Activated CD4-positive, alpha-beta memory T cell treated with anti-CD3 and anti-CD28 coated beads, Interleukin-2, amount 10 ng/mL, durations not matched to agents 7 days and 5 days (primary cell): ENCODE results near the gene MYO9B. TPM values are rescaled to one million over a fixed set of nuclear protein-coding genes. Genes with fewer than 3 reads are reported as not detected.

ENCODE experiments used
- CTCF ChIA-PET: fragments of 350-600 bp; sonication (Branson Sonifier 250); formaldehyde crosslinking; loops from one replicate; lab custom pipeline; 2021; ENCODE audit warnings: antibody characterized with exemption, inconsistent platforms; lab: Charles Lee
- POLR2A ChIA-PET: fragments of 350-600 bp; sonication (Branson Sonifier 250); formaldehyde crosslinking; loops from one replicate; lab custom pipeline; 2021; ENCODE audit warnings: antibody characterized with exemption; lab: Charles Lee
- DNase-seq: peaks from one replicate; pipeline ENCODE4 v3.0.0-alpha.2; 2020
- H3K27ac Mint-ChIP-seq: one replicate; pipeline ENCODE4 v1.8.0; 2021; ENCODE audit warnings: mild to moderate bottlenecking, mixed read lengths
- H3K27me3 Mint-ChIP-seq: one replicate; pipeline ENCODE4 v1.8.0; 2021; ENCODE audit warnings: mixed read lengths
- H3K36me3 Mint-ChIP-seq: one replicate; pipeline ENCODE4 v1.8.0; 2021; ENCODE audit warnings: low read depth, mixed read lengths
- H3K4me1 Mint-ChIP-seq: one replicate; pipeline ENCODE4 v1.8.0; 2021; ENCODE audit warnings: mixed read lengths
- H3K4me3 Mint-ChIP-seq: one replicate; pipeline ENCODE4 v1.8.0; 2021; ENCODE audit warnings: mild to moderate bottlenecking, mixed read lengths
- H3K9me3 Mint-ChIP-seq: one replicate; pipeline ENCODE4 v1.8.0; 2021; ENCODE audit warnings: mixed read lengths
- total RNA-seq, 2 experiments: library from RNA; stranded (reverse); gene quantifications; one replicate each; pipeline ENCODE4 v1.2.3, GENCODE V29; 2021

The MYO9B gene
- total RNA-seq, 2 experiments from 2014 or later, result 190 to 203 TPM

DNA sequence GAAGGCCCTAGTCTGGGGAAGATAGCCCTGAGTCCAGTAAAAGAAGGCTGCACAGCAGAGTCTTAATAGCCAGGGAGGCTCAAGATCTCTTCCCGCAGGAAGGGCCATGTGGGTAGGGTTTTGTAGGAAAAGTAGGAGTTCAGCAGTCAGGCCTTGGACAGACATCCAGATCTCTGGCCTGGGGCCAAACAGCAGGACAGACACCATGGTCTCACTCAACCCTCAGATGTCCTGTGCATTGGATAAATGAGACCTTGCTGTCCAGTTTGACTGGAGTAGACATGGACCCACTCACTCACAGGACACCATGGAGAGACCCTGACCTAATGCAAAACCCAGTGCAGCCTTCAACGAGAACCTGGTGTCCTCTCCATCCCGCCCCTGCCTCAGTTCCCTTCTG lies 154.3 kb downstream of the MYO9B start:
- Mint-ChIP-seq H3K36me3 (peaks cover 9% of the 10 kb centered on the region), H3K4me1 (peaks cover 19% of the 10 kb centered on the region), H3K27me3 (no peaks in the 10 kb centered on the region), H3K4me3 (no peak overlapping the region), H3K9me3 (no peaks in the 10 kb centered on the region), H3K27ac (no peak overlapping the region)
- no peak for DNase-seq
- ChIA-PET CTCF (interaction anchor here (0.5 kb wide), 1 partner anchor 168 kb away, joined by 4 read pairs; no protein-coding TSS in a partner anchor), POLR2A (no interaction called here)

DNA sequence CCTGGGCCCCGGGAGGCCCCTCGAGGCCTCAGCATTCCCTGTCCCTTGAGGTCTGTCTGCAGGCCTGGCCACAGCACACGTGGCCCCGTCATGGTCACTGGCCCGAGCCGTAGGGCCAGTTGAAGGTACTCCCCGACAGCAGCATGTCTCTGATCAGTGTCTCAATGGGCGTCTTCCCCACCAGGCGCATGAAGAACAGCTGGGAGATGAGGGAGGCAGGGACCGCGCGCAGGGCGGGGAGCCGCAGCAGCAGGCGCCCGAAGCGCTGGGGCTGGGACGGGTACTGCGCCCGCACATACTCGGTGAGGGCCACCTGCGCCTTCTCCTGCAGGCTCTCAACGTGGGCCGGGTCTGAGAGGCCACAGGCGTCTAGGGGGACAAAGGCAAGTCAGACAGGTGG lies 156.7 kb downstream of the MYO9B start:
- Mint-ChIP-seq H3K9me3 (no peaks in the 10 kb centered on the region), H3K27ac (no peak overlapping the region)
- CTCF ChIA-PET, result no interaction called here

DNA sequence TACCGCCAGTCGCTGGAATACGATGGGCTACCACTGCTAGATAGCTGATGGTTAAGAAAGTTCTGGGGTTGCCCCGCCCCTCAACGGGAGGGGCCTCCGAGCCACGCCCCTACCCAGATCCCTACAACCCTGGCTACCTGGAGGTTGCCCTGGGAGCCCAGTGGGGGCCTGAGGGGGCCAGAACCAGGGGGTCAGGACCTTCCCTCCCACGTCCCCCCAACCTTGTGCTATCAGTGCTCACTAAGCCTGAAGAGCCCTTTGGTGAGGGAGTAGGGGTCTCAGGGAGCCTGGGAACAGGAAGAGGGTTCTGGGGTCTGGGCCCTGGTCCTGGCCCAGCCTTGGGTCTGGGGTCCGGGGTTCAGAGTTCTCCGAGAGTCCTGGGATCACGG lies 159.3 kb downstream of the MYO9B start:
- H3K27me3 Mint-ChIP-seq, result no peaks in the 10 kb centered on the region
- peak overlapping the region; percentile 76 for H3K4me3 Mint-ChIP-seq
- DNase-seq, result peak; percentile 79
- ChIA-PET POLR2A (interaction anchor here (0.6 to 3.4 kb wide), 9 partner anchors 9 to 233 kb away, joined by 3 to 28 read pairs (median 4); partner anchors contain the start of genes HAUS8, MRPL34, MYO9B and OCEL1), CTCF (interaction anchor here (0.6 to 2.3 kb wide), 16 partner anchors 8 to 151 kb away, joined by 3 to 15 read pairs (median 4); partner anchors contain the start of genes ANKLE1, BABAM1, OCEL1 and USE1)
- peak overlapping the region; percentile 76 for H3K27ac Mint-ChIP-seq
- no peaks in the 10 kb centered on the region for H3K9me3 Mint-ChIP-seq
- peaks cover 9% of the 10 kb centered on the region for H3K36me3 Mint-ChIP-seq
- peaks cover 17% of the 10 kb centered on the region for H3K4me1 Mint-ChIP-seq

More for the DNA sequence above, 156.7 kb downstream of the MYO9B start:
- H3K4me1 Mint-ChIP-seq, result peaks cover 15% of the 10 kb centered on the region
- H3K36me3 Mint-ChIP-seq, result peaks cover 9% of the 10 kb centered on the region
- no peak for DNase-seq
- H3K27me3 Mint-ChIP-seq, result no peaks in the 10 kb centered on the region
- POLR2A ChIA-PET, result interaction anchor here (0.8 kb wide), 1 partner anchor 10 kb away, joined by 3 read pairs; no protein-coding TSS in a partner anchor
- H3K4me3 Mint-ChIP-seq, result no peak overlapping the region

DNA sequence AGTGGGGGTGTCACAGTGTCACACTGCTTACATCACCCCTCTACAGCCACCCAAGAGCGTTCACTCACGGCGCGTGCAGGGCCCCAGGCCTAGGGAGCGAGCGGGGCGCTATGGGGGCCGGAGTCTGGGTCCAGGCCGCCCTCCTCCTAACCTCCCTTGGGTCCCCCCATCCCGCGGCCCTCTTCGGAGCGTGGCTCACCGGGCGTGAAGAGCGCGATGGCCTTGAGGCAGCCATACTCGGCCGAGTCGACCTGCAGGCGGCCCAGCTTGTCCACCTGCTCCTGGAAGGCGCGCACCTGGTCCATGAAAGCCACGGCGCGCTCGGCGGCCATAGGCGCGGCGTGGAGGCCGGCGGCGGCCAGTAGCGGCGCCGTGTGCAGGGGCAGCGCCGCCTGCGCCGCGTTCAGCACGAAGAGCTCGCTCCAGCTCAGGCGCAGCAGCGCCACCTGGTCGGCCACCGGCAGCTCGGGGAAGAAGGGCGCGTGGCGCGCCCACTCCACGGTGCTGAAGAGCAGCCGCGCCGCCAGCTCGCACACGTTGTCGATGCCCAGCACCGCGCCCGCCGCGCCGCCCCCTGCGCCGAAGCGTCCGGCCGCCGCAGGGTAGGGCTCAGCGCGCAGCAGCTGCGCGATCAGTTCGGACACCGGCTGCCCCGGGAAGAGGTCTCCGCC lies 159.9 kb downstream of the MYO9B start:
- POLR2A ChIA-PET, result interaction anchor here (0.6 to 3.4 kb wide), 10 partner anchors 9 to 233 kb away, joined by 3 to 28 read pairs (median 4); partner anchors contain the start of genes ANKLE1, HAUS8, MYO9B and OCEL1
- peaks cover 9% of the 10 kb centered on the region for H3K36me3 Mint-ChIP-seq

DNA sequence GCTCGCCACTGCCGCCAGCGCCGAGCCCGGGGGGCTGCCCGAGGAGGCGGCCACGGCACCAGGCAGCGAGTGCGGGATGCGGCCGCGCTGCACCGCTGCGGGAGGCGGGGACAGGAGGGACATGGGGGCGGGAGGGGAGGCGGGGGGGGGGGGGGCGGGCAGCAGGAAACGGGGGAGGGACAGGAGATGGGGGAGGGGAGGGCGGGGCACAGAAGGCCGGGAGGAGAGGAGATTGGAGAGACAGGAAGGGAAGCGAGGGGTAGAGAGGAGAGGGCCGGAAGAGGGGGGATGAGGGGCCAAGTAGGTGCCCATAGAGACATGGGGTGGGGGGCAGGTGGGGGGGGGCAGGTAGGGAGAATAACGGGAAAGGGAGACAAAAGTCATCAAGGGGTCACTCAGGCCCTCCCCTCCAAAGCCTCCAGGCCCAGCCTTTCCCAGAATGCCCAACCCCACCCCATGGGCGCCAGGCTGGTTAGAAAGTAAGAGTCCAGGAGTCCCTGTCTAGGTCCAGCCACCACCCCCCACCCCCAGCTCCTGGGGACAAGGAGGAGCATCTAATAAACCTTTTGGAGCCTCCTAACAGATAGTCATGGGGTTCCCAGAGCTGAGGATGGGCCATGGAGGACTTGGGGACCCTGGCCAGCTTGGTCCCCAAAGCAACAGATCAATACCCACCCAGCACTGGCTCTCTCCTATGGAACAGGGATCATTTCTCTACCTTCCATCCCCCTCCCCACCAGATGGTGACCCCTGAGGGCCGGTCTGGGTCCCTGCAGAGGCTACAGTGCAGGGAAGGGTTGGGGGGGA lies 160.6 kb downstream of the MYO9B start:
- Mint-ChIP-seq H3K4me3 (peak overlapping the region; percentile 76), H3K27ac (peak overlapping the region; percentile 68), H3K4me1 (peaks cover 17% of the 10 kb centered on the region), H3K36me3 (peaks cover 6% of the 10 kb centered on the region), H3K9me3 (no peaks in the 10 kb centered on the region), H3K27me3 (no peaks in the 10 kb centered on the region)
- CTCF ChIA-PET, result interaction anchor here (0.7 to 2.3 kb wide), 17 partner anchors 10 to 163 kb away, joined by 3 to 15 read pairs (median 4); partner anchors contain the start of genes ANKLE1, BABAM1, HAUS8 and OCEL1
- POLR2A ChIA-PET, result interaction anchor here (0.8 to 3.4 kb wide), 9 partner anchors 9 to 161 kb away, joined by 3 to 28 read pairs (median 4); partner anchors contain the start of genes ANKLE1, HAUS8, MYO9B and OCEL1
- no peak for DNase-seq

More for the DNA sequence above, 159.9 kb downstream of the MYO9B start:
- H3K27me3 Mint-ChIP-seq, result no peaks in the 10 kb centered on the region
- peak; percentile 79 for DNase-seq
- H3K9me3 Mint-ChIP-seq, result no peaks in the 10 kb centered on the region
- peak overlapping the region; percentile 76 for H3K27ac Mint-ChIP-seq
- CTCF ChIA-PET, result interaction anchor here (0.6 to 2.3 kb wide), 17 partner anchors 9 to 162 kb away, joined by 3 to 15 read pairs (median 4); partner anchors contain the start of genes ANKLE1, BABAM1, HAUS8 and OCEL1
- peak overlapping the region; percentile 76 for H3K4me3 Mint-ChIP-seq
- H3K4me1 Mint-ChIP-seq, result peaks cover 17% of the 10 kb centered on the region

DNA sequence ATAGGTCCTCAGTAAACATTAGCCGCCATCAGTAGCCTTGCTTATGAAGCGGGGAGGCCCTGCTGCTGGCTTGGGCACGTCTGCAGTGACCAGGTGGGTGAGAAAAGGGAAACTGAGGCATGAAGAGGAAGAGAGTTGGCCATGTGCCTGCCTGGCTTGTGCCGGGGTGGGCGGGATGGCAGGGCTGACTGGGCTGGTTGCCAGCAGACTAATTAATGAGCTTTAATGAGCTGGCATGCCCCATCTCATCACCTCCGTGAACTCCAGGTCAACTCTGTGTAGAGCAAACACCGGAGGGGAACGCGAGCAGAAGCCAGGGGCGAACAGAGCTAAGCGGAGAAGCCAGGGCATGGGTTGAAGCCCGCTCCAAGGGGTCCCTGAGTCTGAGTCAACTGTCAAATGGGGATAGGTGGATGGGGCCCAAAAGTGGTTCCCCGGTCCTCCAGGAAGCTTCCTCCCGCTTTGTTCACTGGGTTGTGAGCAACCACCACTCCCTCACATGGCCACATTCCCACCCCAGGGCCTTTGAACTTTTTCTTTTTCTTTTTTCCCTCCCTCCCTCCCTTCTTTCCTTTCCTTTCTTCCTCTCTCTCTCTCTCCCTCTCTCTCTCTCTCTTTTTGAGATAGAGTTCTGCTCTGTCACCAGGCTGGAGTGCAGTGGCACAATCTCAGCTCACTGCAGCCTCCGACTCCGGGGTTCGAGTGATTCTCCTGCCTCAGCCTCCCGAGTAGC lies 161.4 kb downstream of the MYO9B start:
- peak overlapping the region; percentile 24 for H3K4me3 Mint-ChIP-seq
- peaks cover 2% of the 10 kb centered on the region for H3K36me3 Mint-ChIP-seq
- H3K9me3 Mint-ChIP-seq, result no peaks in the 10 kb centered on the region
- H3K27me3 Mint-ChIP-seq, result no peaks in the 10 kb centered on the region
- H3K4me1 Mint-ChIP-seq, result peaks cover 17% of the 10 kb centered on the region
- DNase-seq, result no peak
- H3K27ac Mint-ChIP-seq, result no peak overlapping the region
- POLR2A ChIA-PET, result interaction anchor here (3.4 kb wide), 1 partner anchor 11 kb away, joined by 28 read pairs; the partner anchor contains the start of gene OCEL1
- CTCF ChIA-PET, result interaction anchor here (0.6 to 2.3 kb wide), 3 partner anchors 11 to 103 kb away, joined by 4 to 13 read pairs (median 7); partner anchors contain the start of genes OCEL1 and USE1

DNA sequence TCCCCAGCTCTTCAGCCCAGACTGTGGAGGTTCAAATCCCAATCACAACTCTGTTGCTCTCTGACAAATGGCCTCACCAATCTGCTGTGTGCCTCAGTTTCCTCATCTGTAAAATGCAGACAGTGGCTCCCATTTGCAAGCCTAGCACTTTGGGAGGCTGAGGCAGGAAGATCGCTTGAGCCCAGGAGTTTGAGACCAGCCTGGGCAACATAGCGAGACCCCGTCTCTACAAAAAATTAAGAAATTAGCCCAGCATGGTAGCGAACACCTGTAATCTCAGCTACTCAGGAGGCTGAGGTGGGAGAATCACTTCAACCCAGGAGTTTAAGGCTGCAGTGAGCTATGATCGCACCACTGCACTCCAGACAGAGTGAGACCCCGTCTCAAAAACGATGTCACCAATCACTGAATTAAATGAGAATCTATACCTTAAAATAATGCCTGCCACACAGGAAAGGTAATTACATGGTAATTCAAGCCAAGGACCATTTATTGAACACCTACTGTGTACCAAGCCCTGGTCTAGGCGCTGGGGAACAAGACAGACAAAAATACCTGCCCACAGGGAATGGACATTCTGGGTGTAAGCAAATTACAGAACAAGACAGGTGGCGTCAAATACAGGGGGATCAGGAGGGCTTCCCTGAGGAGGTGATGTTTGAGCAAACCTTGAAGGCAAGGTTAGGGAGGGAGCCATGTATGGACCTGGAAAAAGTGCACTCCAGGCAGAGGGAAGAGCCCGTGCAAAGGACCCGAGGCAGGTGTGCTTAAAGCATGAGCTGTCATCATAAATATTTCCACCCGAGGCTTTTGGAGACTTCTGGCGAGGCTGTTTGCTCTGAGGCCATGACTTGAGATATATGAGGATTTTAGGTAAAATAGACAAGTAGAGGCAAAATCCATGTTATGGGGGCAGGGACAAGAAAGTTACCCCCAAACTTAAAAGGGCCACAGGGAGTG lies 162.4 kb downstream of the MYO9B start:
- CTCF ChIA-PET, result interaction anchor here (1.0 to 1.6 kb wide), 2 partner anchors 23 to 29 kb away, joined by 4 to 6 read pairs; partner anchors contain the start of genes BABAM1 and USE1
- H3K4me3 Mint-ChIP-seq, result no peak overlapping the region
- H3K9me3 Mint-ChIP-seq, result no peaks in the 10 kb centered on the region
- peak overlapping the region; percentile 18 for H3K27ac Mint-ChIP-seq
- no peaks in the 10 kb centered on the region for H3K36me3 Mint-ChIP-seq
- no peak for DNase-seq
- H3K27me3 Mint-ChIP-seq, result no peaks in the 10 kb centered on the region
- POLR2A ChIA-PET, result no interaction called here
- peaks cover 17% of the 10 kb centered on the region for H3K4me1 Mint-ChIP-seq

DNA sequence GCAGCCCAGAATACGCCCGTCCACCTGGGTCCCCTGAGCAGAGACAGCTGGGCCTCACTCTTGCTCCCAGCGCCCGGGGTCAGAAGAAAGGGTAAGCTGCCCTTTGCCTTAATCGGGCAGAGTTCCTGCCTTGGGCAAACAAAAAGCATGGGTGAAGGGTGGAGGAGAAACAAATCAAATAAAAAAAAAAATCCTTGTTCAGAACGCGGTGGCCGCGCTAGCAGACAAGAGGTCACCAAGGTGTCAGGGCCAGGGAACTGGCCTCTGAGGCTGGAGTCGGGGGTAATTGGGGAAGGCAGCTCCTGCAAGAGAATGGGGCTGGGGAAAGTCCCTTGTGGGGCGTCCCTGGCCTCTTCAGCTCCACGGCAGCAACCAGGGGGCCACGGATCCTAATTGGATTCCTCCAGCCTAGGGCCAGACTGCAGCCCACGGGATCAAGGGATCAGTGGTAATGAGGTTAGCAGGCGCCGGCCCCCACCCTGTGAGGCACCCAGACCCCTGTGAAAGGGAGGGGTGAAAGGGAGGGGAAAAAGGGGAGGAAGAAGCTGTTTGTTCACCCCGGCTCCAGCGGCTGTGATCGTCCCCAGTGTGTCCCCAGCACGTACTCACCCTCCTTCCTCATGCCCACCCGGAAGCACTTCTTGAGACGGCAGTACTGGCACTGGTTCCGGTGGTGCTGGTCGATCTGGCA lies 164.6 kb downstream of the MYO9B start:
- POLR2A ChIA-PET, result no interaction called here
- Mint-ChIP-seq H3K27ac (no peak overlapping the region), H3K9me3 (no peaks in the 10 kb centered on the region), H3K4me1 (peaks cover 11% of the 10 kb centered on the region), H3K27me3 (peaks cover 7% of the 10 kb centered on the region), H3K36me3 (no peaks in the 10 kb centered on the region), H3K4me3 (no peak overlapping the region)
- CTCF ChIA-PET, result no interaction called here
- no peak for DNase-seq

DNA sequence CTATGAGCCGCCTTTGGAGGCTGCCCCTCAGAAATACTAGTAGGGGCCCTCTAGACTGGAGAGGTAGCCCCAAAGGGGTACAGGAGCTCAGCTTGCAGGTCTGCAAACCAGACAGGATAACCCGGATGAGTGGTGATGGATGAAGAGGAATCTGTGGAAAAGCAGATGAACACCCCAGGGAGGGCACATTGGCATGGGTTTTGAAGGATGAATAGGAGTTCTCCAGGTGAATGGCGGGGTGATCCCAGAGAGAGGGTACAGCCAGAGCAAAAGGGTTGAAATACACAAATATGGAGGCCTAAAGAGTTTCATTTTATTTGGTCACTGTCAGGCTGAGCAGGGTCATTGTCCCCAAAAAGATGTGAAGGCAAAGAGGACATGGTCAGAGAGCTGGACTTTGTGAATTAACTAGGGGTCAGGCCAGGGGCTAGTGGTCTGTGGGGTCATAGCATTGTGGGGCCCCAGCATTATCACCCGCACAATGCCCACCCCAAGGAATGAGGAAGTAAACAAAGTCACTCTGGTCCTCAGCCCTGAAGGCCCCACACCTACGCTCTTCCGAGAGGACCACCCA lies 165.3 kb downstream of the MYO9B start:
- H3K27ac Mint-ChIP-seq, result no peak overlapping the region
- no peaks in the 10 kb centered on the region for H3K9me3 Mint-ChIP-seq
- ChIA-PET CTCF (interaction anchor here (0.8 kb wide), 1 partner anchor 24 kb away, joined by 3 read pairs; the partner anchor contains the start of gene USHBP1), POLR2A (no interaction called here)
- no peak for DNase-seq
- no peaks in the 10 kb centered on the region for H3K36me3 Mint-ChIP-seq
- H3K4me3 Mint-ChIP-seq, result no peak overlapping the region
- peaks cover 7% of the 10 kb centered on the region for H3K27me3 Mint-ChIP-seq
- peaks cover 11% of the 10 kb centered on the region for H3K4me1 Mint-ChIP-seq

DNA sequence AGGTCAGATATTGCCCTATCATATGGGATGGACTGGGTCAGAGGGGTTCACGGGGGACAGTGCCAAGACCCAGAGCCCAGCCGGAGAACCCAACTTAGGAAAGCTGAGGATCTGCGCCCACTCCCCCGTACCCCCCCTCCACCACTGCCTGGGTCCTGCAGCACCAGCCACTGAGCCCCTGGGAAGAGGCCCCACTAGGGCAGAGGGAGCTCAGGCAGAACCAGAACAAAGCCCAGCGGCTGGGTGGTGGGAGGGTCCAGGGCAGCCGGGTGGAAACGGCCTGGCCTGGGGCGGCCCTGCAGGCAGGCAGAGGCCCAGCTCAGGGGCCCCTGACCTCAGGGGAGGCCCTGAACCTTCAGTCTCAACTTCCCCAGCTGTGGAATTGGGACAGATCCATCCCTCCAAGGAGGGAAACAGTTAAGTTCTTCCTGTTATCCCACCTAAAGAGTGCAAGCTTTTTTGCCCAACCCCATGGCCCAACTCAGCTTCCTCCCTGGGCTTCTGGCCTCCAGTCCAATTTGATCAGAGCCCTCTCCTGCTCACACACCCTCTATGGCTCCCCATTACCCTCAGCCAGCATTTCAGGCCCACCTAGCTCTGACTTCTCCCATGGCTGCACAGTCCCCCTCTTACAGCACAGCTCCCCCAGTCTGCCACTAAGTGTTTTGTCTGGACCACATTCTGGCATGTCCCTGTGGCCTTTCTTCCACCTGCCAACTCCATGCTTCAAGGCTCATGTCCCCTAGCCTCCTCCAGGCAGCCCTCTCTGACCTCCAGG lies 167.0 kb downstream of the MYO9B start:
- Mint-ChIP-seq H3K9me3 (no peaks in the 10 kb centered on the region), H3K4me1 (peaks cover 11% of the 10 kb centered on the region), H3K4me3 (no peak overlapping the region), H3K27ac (no peak overlapping the region), H3K36me3 (no peaks in the 10 kb centered on the region), H3K27me3 (peaks cover 17% of the 10 kb centered on the region)
- POLR2A ChIA-PET, result interaction anchor here (1.1 to 1.5 kb wide), 2 partner anchors 10 to 16 kb away, joined by 3 to 5 read pairs; partner anchors contain the start of gene OCEL1
- no peak for DNase-seq
- CTCF ChIA-PET, result no interaction called here
